Lung (tissue), 12 donors: ENCODE results near the gene COX5A. TPM values are rescaled to one million over a fixed set of nuclear protein-coding genes. Genes with fewer than 3 reads are reported as not detected.

Source experiments
- ATAC-seq: fragments of 200-7000 bp; cut with Tn5 transposase; one replicate; pipeline ENCODE4 v1.9.1; 2020; ENCODE audit warnings: moderate number of reproducible peaks; ENCODE audit not compliant: insufficient read depth, low FRiP score
- DNase-seq, 3 donors: peaks; one replicate each; pipeline ENCODE4 v3.0.0-alpha.2; 2013 to 2017
- H3K27ac ChIP-seq, 2 donors: one replicate each; pipeline ENCODE4 v1.5.1; 2013; ENCODE audit warnings: mild to moderate bottlenecking in 2 of 2, moderate library complexity in 2 of 2, control low read depth in 1 of 2, inconsistent platforms in 1 of 2, low read depth in 1 of 2, low read length in 1 of 2
- H3K27me3 ChIP-seq, 3 donors: one replicate each; pipeline ENCODE4 v1.5.1; 2013; ENCODE audit warnings: low read length in 2 of 3; ENCODE audit not compliant: control insufficient read depth in 3 of 3, insufficient read depth in 3 of 3
- H3K36me3 ChIP-seq, 4 donors: one replicate each; pipeline ENCODE4 v1.5.1; 2013; ENCODE audit warnings: low read length in 4 of 4, mild to moderate bottlenecking in 1 of 4, moderate library complexity in 1 of 4; ENCODE audit not compliant: control insufficient read depth in 4 of 4, insufficient read depth in 4 of 4
- H3K4me1 ChIP-seq, 5 donors: one replicate each; pipeline ENCODE4 v1.5.1; 2013; ENCODE audit warnings: low read length in 5 of 5, mild to moderate bottlenecking in 2 of 5, moderate library complexity in 1 of 5; ENCODE audit not compliant: control insufficient read depth in 5 of 5, insufficient read depth in 5 of 5
- H3K4me3 ChIP-seq: one replicate; pipeline ENCODE4 v1.5.1; 2013; ENCODE audit warnings: mild to moderate bottlenecking, control low read depth, moderate library complexity
- H3K9ac ChIP-seq, 2 donors: one replicate each; pipeline ENCODE4 v1.5.1; 2013; ENCODE audit warnings: low read length in 2 of 2, control low read depth in 1 of 2; ENCODE audit not compliant: insufficient read depth in 1 of 2
- H3K9me3 ChIP-seq, 4 donors: one replicate each; pipeline ENCODE4 v1.5.1; 2013; ENCODE audit warnings: low read length in 3 of 4, mild to moderate bottlenecking in 1 of 4, moderate library complexity in 1 of 4; ENCODE audit not compliant: control insufficient read depth in 4 of 4, insufficient read depth in 3 of 4
- CTCF ChIP-seq: IDR thresholded peaks from 2 replicates; pipeline ENCODE4 v1.5.1; 2012; ENCODE audit warnings: mild to moderate bottlenecking; ENCODE audit errors: control extremely low read depth, extremely low read depth
- WGBS, 2 donors: extraction: QIAGEN DNeasy Blood & Tissue Kit; methylation state at CpG; one replicate each; pipeline ENCODE4 v1.1.7; 2013; 5-methylcytosine and 5-hydroxymethylcytosine counted together
- polyA plus RNA-seq, 2 donors: library from polyadenylated mRNA; stranded (reverse); fragments of 200-250 nt; gene quantifications; one replicate each; pipeline ENCODE4 v1.2.1, GENCODE V29; 2013
- total RNA-seq, 2 donors: library from RNA; depleted of rRNA in 1 of 2; stranded (reverse); fragments of >200 nt in 1 of 2; gene quantifications; one replicate each; pipeline ENCODE4 v1.2.1, GENCODE V29; 2014 to 2021
- donor health status: control.
- donor health status: control.
- donor health status: Bipolar disorder and iron deficiency.
- donor health status: healthy.
- donor health status: DM: yes; HTN: yes; CAD: no.

COX5A gene
- total and polyA plus RNA-seq, 4 donors, result 70.7 to 301 (median 198) TPM

- H3K9ac ChIP-seq, result no peak overlapping the region
- no peaks in the 10 kb centered on the region for H3K27me3 ChIP-seq
- no peaks in the 10 kb centered on the region for H3K9me3 ChIP-seq
- no peak overlapping the region for H3K27ac ChIP-seq
- no peak for DNase-seq
- ATAC-seq, result no peak
- peaks cover 21 to 53% (median 41%) of the 10 kb centered on the region in 4 donors for H3K36me3 ChIP-seq
- WGBS, 2 donors, result 94 to 95% methylated on average over 1 of the region's 1 CpG
- H3K4me1 ChIP-seq, result peaks cover 3 to 23% (median 14%) of the 10 kb centered on the region in 5 donors
- TF ChIP-seq CTCF, result no peak
- no peak overlapping the region for H3K4me3 ChIP-seq
Observed at GRCh38 chr15:74903676-74904075, 34.2 kb downstream of the COX5A start.

GRCh38 chr15:74902295-74903075 lies 35.4 kb downstream of the COX5A start:
- peaks cover 21 to 53% (median 43%) of the 10 kb centered on the region in 4 donors for H3K36me3 ChIP-seq
- TF ChIP-seq CTCF, result no peak

GRCh38 chr15:74901612-74902063 lies 36.2 kb downstream of the COX5A start:
- H3K4me3 ChIP-seq, result no peak overlapping the region
- TF ChIP-seq CTCF, result peak; percentile 78
- no peak overlapping the region for H3K9ac ChIP-seq
- H3K4me1 ChIP-seq, result peaks cover 3 to 17% (median 12%) of the 10 kb centered on the region in 5 donors
- H3K27me3 ChIP-seq, result no peaks in the 10 kb centered on the region
- H3K9me3 ChIP-seq, result no peaks in the 10 kb centered on the region
- DNase-seq, result peak; percentile 60 to 71 (median 69)
- peaks cover 21 to 53% (median 43%) of the 10 kb centered on the region in 4 donors for H3K36me3 ChIP-seq
- H3K27ac ChIP-seq, result peak overlapping the region in 1 of 2 donors; percentile 15
- WGBS, 2 donors, result 23 to 32% methylated on average over 5 of the region's 5 CpGs
- peak; percentile 50 for ATAC-seq

More at GRCh38 chr15:74902295-74903075, 35.4 kb downstream of the COX5A start:
- Histone ChIP-seq H3K4me3 (no peak overlapping the region), H3K4me1 (peaks cover 3 to 22% (median 13%) of the 10 kb centered on the region in 5 donors), H3K27ac (no peak overlapping the region), H3K27me3 (no peaks in the 10 kb centered on the region), H3K9me3 (no peaks in the 10 kb centered on the region), H3K9ac (no peak overlapping the region)
- ATAC-seq (no peak), DNase-seq (no peak)
- 40 to 77% methylated on average over 4 of the region's 4 CpGs for WGBS, 2 donors
